GDM1 (cell line): Measurements from ENCODE around the gene C5.
"Not testable (repeated sequence)": the region's sequence is repeated elsewhere in the genome, so short reads cannot be mapped to it uniquely, and the experiment has no call there.

Experiments
- DNase-seq: peaks from one replicate; lab custom pipeline; 2025; lab: John Stamatoyannopoulos, UW

C5 gene

GRCh38 chr9:120979797-120980196 lies 70.3 kb downstream of the C5 start:
- no peak for DNase-seq

- DNase-seq: no peak
These were observed 71.1 kb downstream of the C5 start for GRCh38 chr9:120978987-120979386.

- no peak for DNase-seq
These were observed 72.8 kb downstream of the C5 start for GRCh38 chr9:120977321-120977720.

- DNase-seq: peak; percentile 49
These were observed 75.2 kb downstream of the C5 start for GRCh38 chr9:120974921-120975320.

GRCh38 chr9:120974181-120974580 lies 75.9 kb downstream of the C5 start:
- DNase-seq: no peak

GRCh38 chr9:120971938-120972337 lies 78.1 kb downstream of the C5 start:
- DNase-seq: no peak

GRCh38 chr9:120971471-120971870 lies 78.6 kb downstream of the C5 start:
- DNase-seq: not testable (repeated sequence)

- DNase-seq: no peak
These were observed 79.8 kb downstream of the C5 start for GRCh38 chr9:120970244-120970643.

- no peak for DNase-seq
These were observed 84.1 kb downstream of the C5 start for GRCh38 chr9:120966013-120966369.

- no peak for DNase-seq
These were observed 84.6 kb downstream of the C5 start for GRCh38 chr9:120965344-120966012.

- no peak for DNase-seq
These were observed 88.1 kb downstream of the C5 start for GRCh38 chr9:120961936-120962335.

GRCh38 chr9:120960001-120960400 lies 90.1 kb downstream of the C5 start:
- no peak for DNase-seq

- no peak for DNase-seq
These were observed 93.2 kb downstream of the C5 start for GRCh38 chr9:120956862-120957261.

GRCh38 chr9:120951960-120952618 lies 98.0 kb downstream of the C5 start:
- DNase-seq: no peak

GRCh38 chr9:120950421-120951388 lies 99.4 kb downstream of the C5 start:
- no peak for DNase-seq

- no peak for DNase-seq
These were observed 100.8 kb downstream of the C5 start for GRCh38 chr9:120949290-120949689.

GRCh38 chr9:120948824-120949223 lies 101.3 kb downstream of the C5 start:
- no peak for DNase-seq

- no peak for DNase-seq
These were observed 102.9 kb downstream of the C5 start for GRCh38 chr9:120947222-120947621.

GRCh38 chr9:120946259-120946658 lies 103.8 kb downstream of the C5 start:
- DNase-seq: no peak

- DNase-seq: no peak
These were observed 105.1 kb downstream of the C5 start for GRCh38 chr9:120944948-120945347.

GRCh38 chr9:120944434-120944843 lies 105.6 kb downstream of the C5 start:
- DNase-seq: no peak

- no peak for DNase-seq
These were observed 107.7 kb downstream of the C5 start for GRCh38 chr9:120942186-120943001.
